HCT116 (cell line): Measurements from ENCODE around the gene HMGXB3. TPM values are rescaled to one million over a fixed set of nuclear protein-coding genes. Genes with fewer than 3 reads are reported as not detected.

Experiments used
- ATAC-seq: fragments of 200-7000 bp; cut with Tn5 transposase; 2 replicates; pipeline ENCODE4 v1.9.1; 2020; ENCODE audit warnings: mild to moderate bottlenecking, moderate library complexity
- BruUV-seq: library from RNA; stranded (reverse); fragments of 400-500 nt; replicated peaks from 2 replicates; lab custom pipeline; 2021; lab: Mats Ljungman, UMichigan
- CTCF ChIA-PET: fragments of 300-600 bp; sonication (Branson Sonifier 250); formaldehyde crosslinking; loops from one replicate; lab custom pipeline; 2021; ENCODE audit warnings: antibody characterized with exemption; lab: Charles Lee
- POLR2A ChIA-PET: fragments of 300-600, 350-600 bp; sonication (Branson Sonifier 250); formaldehyde crosslinking; loops from one replicate; lab custom pipeline; 2021; ENCODE audit warnings: antibody characterized with exemption; lab: Charles Lee
- RAD21 ChIA-PET, 2 experiments: fragments of 300-600 bp; sonication (Branson Sonifier 250); formaldehyde crosslinking; loops; one replicate each; lab custom pipeline; 2023; ENCODE audit warnings: low total read pairs in 2 of 2; ENCODE audit not compliant: uncharacterized antibody in 2 of 2, unreplicated experiment in 2 of 2, low non-redundant PET in 1 of 2; lab: Charles Lee
- DNase-seq: peaks from one replicate; pipeline ENCODE4 v3.0.0-alpha.2; 2010; ENCODE audit warnings: low read depth, low spot score
- H2AFZ ChIP-seq: fragments of 200-600 bp; shearing (Covaris generic), sonication (generic); 2 replicates; pipeline ENCODE4 v1.6.1; 2017; ENCODE audit warnings: low read depth, mixed run types, mixed read lengths, antibody characterized with exemption, low read length; ENCODE audit not compliant: poor library complexity, severe bottlenecking
- H3K27ac ChIP-seq: 2 replicates; pipeline ENCODE4 v1.5.1; 2012; ENCODE audit warnings: low read depth, low read length
- H3K27me3 ChIP-seq: fragments of 200-600 bp; sonication (generic); 2 replicates; pipeline ENCODE4 v1.6.1; 2016; ENCODE audit warnings: mixed run types, low read length, mixed read lengths; ENCODE audit not compliant: insufficient read depth
- H3K36me3 ChIP-seq, 2 experiments: fragments of 200-500 bp in 1 of 2; fragments of 200-600 bp in 1 of 2; sonication (Bioruptor generic) in 1 of 2; sonication (generic) in 1 of 2; 2 replicates each; pipeline versions ENCODE4 v1.5.1 to v1.6.1; 2014 to 2016; ENCODE audit warnings: low read length in 2 of 2, inconsistent platforms in 1 of 2, mixed read lengths in 1 of 2, mixed run types in 1 of 2; ENCODE audit not compliant: insufficient read depth in 2 of 2, control insufficient read depth in 1 of 2
- H3K4me1 ChIP-seq, 2 experiments: fragments of 200-600 bp in 1 of 2; sonication (generic) in 1 of 2; 2 replicates each; pipeline versions ENCODE4 v1.5.1 to v1.6.1; 2012 to 2017; ENCODE audit warnings: low read length in 2 of 2, inconsistent platforms in 1 of 2, mild to moderate bottlenecking in 1 of 2, mixed read lengths in 1 of 2, mixed run types in 1 of 2, moderate library complexity in 1 of 2; ENCODE audit not compliant: insufficient read depth in 2 of 2, control insufficient read depth in 1 of 2
- H3K4me2 ChIP-seq: fragments of 200-600 bp; sonication (generic); 2 replicates; pipeline ENCODE4 v1.6.1; 2017; ENCODE audit warnings: mixed run types, low read length, mixed read lengths
- H3K4me3 ChIP-seq, 2 experiments: fragments of 200-600 bp in 1 of 2; sonication (generic) in 1 of 2; replicated peaks in 1 of 2; 2 replicates each; pipeline ENCODE4 v1.5.1; 2011 to 2016; ENCODE audit warnings: low read length in 2 of 2, control low read depth in 1 of 2, low read depth in 1 of 2, mild to moderate bottlenecking in 1 of 2, mixed read lengths in 1 of 2, mixed run types in 1 of 2
- H3K79me2 ChIP-seq: fragments of 200-600 bp; sonication (generic); 2 replicates; pipeline ENCODE4 v1.6.1; 2017; ENCODE audit warnings: mild to moderate bottlenecking, mixed run types, low read length, moderate library complexity, mixed read lengths; ENCODE audit not compliant: insufficient read depth
- H3K9ac ChIP-seq: fragments of 200-600 bp; sonication (generic); 2 replicates; pipeline ENCODE4 v1.6.1; 2016; ENCODE audit warnings: low read length, mixed read lengths
- H3K9me2 ChIP-seq: fragments of 200-600 bp; sonication (generic), shearing (Covaris generic); 2 replicates; pipeline ENCODE4 v1.6.1; 2017; ENCODE audit warnings: mixed run types, mild to moderate bottlenecking, moderate library complexity; ENCODE audit not compliant: insufficient read depth
- H3K9me3 ChIP-seq, 2 experiments: fragments of 200-500 bp in 1 of 2; fragments of 200-600 bp in 1 of 2; sonication (Bioruptor generic) in 1 of 2; sonication (generic) in 1 of 2; 2 replicates each; pipeline ENCODE4 v1.6.1; 2014 to 2017; ENCODE audit warnings: low read length in 2 of 2, mixed read lengths in 2 of 2, inconsistent platforms in 1 of 2, low read depth in 1 of 2, mild to moderate bottlenecking in 1 of 2, mixed run types in 1 of 2, moderate library complexity in 1 of 2; ENCODE audit not compliant: control insufficient read depth in 1 of 2, insufficient read depth in 1 of 2
- H4K20me1 ChIP-seq: fragments of 200-600 bp; sonication (generic), shearing (Covaris generic); 2 replicates; pipeline ENCODE4 v1.6.1; 2017; ENCODE audit warnings: mixed run types, mild to moderate bottlenecking, moderate library complexity; ENCODE audit not compliant: insufficient read depth
- CTCF ChIP-seq, 3 experiments: fragments of 200-600 bp in 1 of 3; sonication (generic) in 1 of 3; IDR thresholded peaks in 2 of 3; conservative IDR thresholded peaks in 1 of 3; 2 replicates each; pipeline ENCODE4 v1.5.1; 2012 to 2017; ENCODE audit warnings: low read depth in 2 of 3, low read length in 2 of 3, antibody characterized with exemption in 1 of 3, borderline replicate concordance in 1 of 3, control low read depth in 1 of 3, mild to moderate bottlenecking in 1 of 3, mixed read lengths in 1 of 3, mixed run types in 1 of 3, moderate library complexity in 1 of 3; ENCODE audit not compliant: insufficient read depth in 1 of 3
- SRF ChIP-seq: IDR thresholded peaks from 2 replicates; pipeline ENCODE4 v1.6.1; 2012; ENCODE audit warnings: low read depth
- YY1 ChIP-seq: IDR thresholded peaks from 2 replicates; pipeline ENCODE4 v1.6.1; 2011; ENCODE audit warnings: low read length, low read depth, moderate library complexity, mild to moderate bottlenecking; ENCODE audit not compliant: insufficient replicate concordance; ENCODE audit errors: extremely low read depth
- intact Hi-C: fragments of 100-400 bp; cut with micrococcal nuclease; formaldehyde crosslinking; loops from 2 replicates; pipeline ENCODE4 v1.10.0; 2022
- total RNA-seq: library from RNA; stranded (reverse); gene quantifications from one replicate; pipeline ENCODE4 v1.2.1, GENCODE V29; 2021; ENCODE audit not compliant: unreplicated experiment

HMGXB3 gene
- total RNA-seq, 1 experiment from 2014 or later = 41.8 TPM

GRCh38 chr5:150101023-150101422, 100.5 kb downstream of the HMGXB3 start:
- no TSS peak for BruUV-seq
- peaks cover 11% of the 10 kb centered on the region; the same call in 1 of the 2 replicates for H3K27me3 ChIP-seq
- H3K9me3 ChIP-seq = no peaks in the 10 kb centered on the region
- TF ChIP-seq SRF (no peak), CTCF (IDR thresholded peaks at IDR 0.05 in 2 of 3, conservative IDR thresholded peaks at IDR 0.05 in 1 of 3; ENCODE audit: borderline replicate concordance in 1 of 3, insufficient read depth in 1 of 3, low read depth in 2 of 3, low read length in 2 of 3) (0 out of 6 replicates have a peak, but pooled peaks of 1 of the 3 experiments have one; percentile 10), YY1 (no peak)
- no peaks in the 10 kb centered on the region for H3K4me1 ChIP-seq
- H3K79me2 ChIP-seq = no peaks in the 10 kb centered on the region
- CTCF ChIA-PET = interaction anchor here (0.7 kb wide), 1 partner anchor 118 kb away, joined by 3 read pairs; no protein-coding TSS in a partner anchor
- no peaks in the 10 kb centered on the region; the same call in 1 of the 2 replicates for H4K20me1 ChIP-seq
- intact Hi-C loops = no loop called here
- H3K27ac ChIP-seq = no peak overlapping the region
- no peaks in the 10 kb centered on the region for H3K9me2 ChIP-seq
- H3K4me2 ChIP-seq = no peak overlapping the region
- no peaks in the 10 kb centered on the region for H3K36me3 ChIP-seq
- no peak overlapping the region for H3K9ac ChIP-seq
- POLR2A ChIA-PET = no interaction called here
- RAD21 ChIA-PET = no interaction called here
- H2AFZ ChIP-seq = no peak overlapping the region
- ATAC-seq = peak; percentile 76
- H3K4me3 ChIP-seq = no peak overlapping the region
- DNase-seq = no peak

Other genes with a start within 250 kb of the HMGXB3 start
- gene PDE6A, start 55.9 kb upstream of the HMGXB3 start, total RNA-seq = not detected
- 7.8 TPM for gene SLC26A2, start 40.0 kb upstream of the HMGXB3 start, total RNA-seq
- 2.1 TPM for gene TIGD6, start 85 bp upstream of the HMGXB3 start, total RNA-seq
- gene CSF1R, start 85.8 kb downstream of the HMGXB3 start, total RNA-seq = 0.17 TPM
- gene PDGFRB, start 155.1 kb downstream of the HMGXB3 start, total RNA-seq = 0.34 TPM
- not detected for gene CDX1, start 166.0 kb downstream of the HMGXB3 start, total RNA-seq
- not detected for gene SLC6A7, start 189.3 kb downstream of the HMGXB3 start, total RNA-seq